Mucosa of descending colon (tissue), 3 donors: Measurements from ENCODE around the gene TMEFF2. TPM values are rescaled to one million over a fixed set of nuclear protein-coding genes. Genes with fewer than 3 reads are reported as not detected.

Experiments
- ATAC-seq: fragments of 200-7000 bp; cut with Tn5 transposase; one replicate; pipeline ENCODE4 v1.9.1; 2020; ENCODE audit warnings: mild to moderate bottlenecking, moderate library complexity
- DNase-seq, 3 donors: peaks; one replicate each; pipeline ENCODE4 v3.0.0-alpha.2; 2020
- H3K36me3 ChIP-seq: fragments of 200-600 bp; one replicate; pipeline ENCODE4 v1.8.0; 2021; ENCODE audit warnings: low read depth, mild to moderate bottlenecking
- H3K4me1 ChIP-seq: fragments of 200-600 bp; one replicate; pipeline ENCODE4 v1.8.0; 2021; ENCODE audit warnings: low read depth, mild to moderate bottlenecking
- H3K4me3 ChIP-seq: fragments of 200-600 bp; one replicate; pipeline ENCODE4 v1.8.0; 2021; ENCODE audit warnings: mild to moderate bottlenecking
- H3K9me3 ChIP-seq: fragments of 200-600 bp; one replicate; pipeline ENCODE4 v1.8.0; 2021; ENCODE audit warnings: mild to moderate bottlenecking
- intact Hi-C, 2 donors: fragments of 100-400 bp; cut with DNase I in 1 of 2; cut with micrococcal nuclease in 1 of 2; formaldehyde crosslinking; loops; one replicate each; pipeline versions ENCODE4 v1.11.0 to v1.11.1; 2022; cut with DNase I, micrococcal nuclease
- total RNA-seq, 3 donors: library from RNA; stranded (reverse); fragmentation: NEBNext Ultra II Directional in 2 of 3; extraction: Animal tissue kit (Norgen Biotek cat#: 25700) in 2 of 3; gene quantifications; one replicate each; pipeline versions ENCODE4 v1.2.1 to v1.2.4, GENCODE V29; 2021 to 2023
- TF ChIP-seq, protein P1 (sequence below): fragments of 200-600 bp; IDR thresholded peaks from one replicate; pipeline ENCODE4 v1.8.0; 2022; ENCODE audit warnings: antibody characterized with exemption, mild to moderate bottlenecking
- donor health status: DM: no; HTN: no; CAD: no; lungs with moderate emphysema.
- donor health status: DM: no; HTN: no; CAD: no.
- donor health status: DM: no; HTN: yes; CAD: no.

TMEFF2 gene
- total RNA-seq, 3 donors from 2014 or later, result 0.31 to 1.0 TPM; not detected in 1

DNA sequence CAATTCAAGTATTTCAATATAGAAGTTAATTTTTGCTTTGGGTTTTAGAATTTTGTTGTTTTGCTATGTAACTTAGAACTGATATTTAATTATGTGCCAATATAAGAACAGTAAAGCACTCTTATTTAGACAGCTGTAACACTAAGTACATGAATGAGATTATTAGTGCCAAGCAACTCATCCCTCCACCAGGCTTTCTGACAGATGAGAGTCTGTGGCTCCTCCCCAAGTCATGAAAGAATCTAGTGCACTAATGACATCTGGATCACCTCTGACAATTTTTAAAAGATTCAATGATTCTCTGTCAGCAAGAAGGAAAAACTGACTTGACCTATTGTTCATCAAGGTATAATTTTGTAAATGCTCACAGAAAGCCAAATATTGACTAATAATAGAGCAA lies 67.8 kb downstream of the TMEFF2 start:
- H3K4me3 ChIP-seq, result no peak overlapping the region
- intact Hi-C loops, result no loop called here
- TF ChIP-seq, protein P1, sequence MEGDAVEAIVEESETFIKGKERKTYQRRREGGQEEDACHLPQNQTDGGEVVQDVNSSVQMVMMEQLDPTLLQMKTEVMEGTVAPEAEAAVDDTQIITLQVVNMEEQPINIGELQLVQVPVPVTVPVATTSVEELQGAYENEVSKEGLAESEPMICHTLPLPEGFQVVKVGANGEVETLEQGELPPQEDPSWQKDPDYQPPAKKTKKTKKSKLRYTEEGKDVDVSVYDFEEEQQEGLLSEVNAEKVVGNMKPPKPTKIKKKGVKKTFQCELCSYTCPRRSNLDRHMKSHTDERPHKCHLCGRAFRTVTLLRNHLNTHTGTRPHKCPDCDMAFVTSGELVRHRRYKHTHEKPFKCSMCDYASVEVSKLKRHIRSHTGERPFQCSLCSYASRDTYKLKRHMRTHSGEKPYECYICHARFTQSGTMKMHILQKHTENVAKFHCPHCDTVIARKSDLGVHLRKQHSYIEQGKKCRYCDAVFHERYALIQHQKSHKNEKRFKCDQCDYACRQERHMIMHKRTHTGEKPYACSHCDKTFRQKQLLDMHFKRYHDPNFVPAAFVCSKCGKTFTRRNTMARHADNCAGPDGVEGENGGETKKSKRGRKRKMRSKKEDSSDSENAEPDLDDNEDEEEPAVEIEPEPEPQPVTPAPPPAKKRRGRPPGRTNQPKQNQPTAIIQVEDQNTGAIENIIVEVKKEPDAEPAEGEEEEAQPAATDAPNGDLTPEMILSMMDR, result no peak
- no peaks in the 10 kb centered on the region for H3K36me3 ChIP-seq
- H3K4me1 ChIP-seq, result no peaks in the 10 kb centered on the region
- H3K9me3 ChIP-seq, result no peaks in the 10 kb centered on the region
- DNase-seq, result no peak
- ATAC-seq, result no peak

DNA sequence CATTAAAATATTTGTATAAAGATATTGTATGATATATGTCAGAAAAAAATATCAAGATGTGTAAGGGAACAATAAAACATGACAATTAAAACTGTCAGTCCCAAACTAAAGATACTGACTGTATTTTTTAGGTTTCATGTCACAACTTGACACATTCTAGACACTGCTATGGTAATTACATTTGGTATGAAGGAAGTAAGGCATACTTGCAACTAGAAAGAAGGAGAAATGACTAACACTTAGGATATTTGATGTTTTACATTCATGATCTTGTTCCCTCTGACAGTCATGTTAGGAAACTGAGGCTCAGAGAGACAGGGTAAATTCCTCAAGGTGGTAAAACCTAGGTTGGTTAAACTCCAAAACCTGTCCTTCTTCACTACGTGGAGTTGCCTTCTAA lies 68.3 kb downstream of the TMEFF2 start:
- H3K36me3 ChIP-seq, result no peaks in the 10 kb centered on the region
- H3K4me3 ChIP-seq, result no peak overlapping the region
- H3K9me3 ChIP-seq, result no peaks in the 10 kb centered on the region
- H3K4me1 ChIP-seq, result no peaks in the 10 kb centered on the region
- TF ChIP-seq, protein P1, result no peak
- ATAC-seq (no peak), DNase-seq (no peak)
- intact Hi-C loops, result no loop called here

DNA sequence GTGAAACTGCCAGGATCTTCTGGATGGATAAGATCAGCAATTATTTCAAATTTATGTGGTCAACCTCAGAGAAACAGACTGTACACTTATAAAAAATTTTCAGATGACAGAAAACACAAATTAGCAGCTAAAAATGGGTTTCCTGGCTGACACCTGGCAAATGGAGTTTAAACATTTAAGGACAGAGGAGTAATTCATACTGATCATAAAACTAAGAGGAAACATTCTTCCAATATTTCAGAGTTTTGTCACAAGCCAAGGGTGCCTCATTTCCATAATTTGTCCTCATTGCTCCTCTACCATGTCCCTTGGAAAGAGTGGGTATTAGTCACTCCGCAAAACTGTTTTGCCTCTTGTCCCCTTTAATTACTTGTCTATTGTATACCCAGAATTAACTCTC lies 70.2 kb downstream of the TMEFF2 start:
- no peaks in the 10 kb centered on the region for H3K4me1 ChIP-seq
- intact Hi-C loops, result no loop called here
- DNase-seq, result no peak
- TF ChIP-seq, protein P1, result no peak
- ATAC-seq, result no peak
- no peaks in the 10 kb centered on the region for H3K9me3 ChIP-seq
- H3K36me3 ChIP-seq, result no peaks in the 10 kb centered on the region
- no peak overlapping the region for H3K4me3 ChIP-seq

DNA sequence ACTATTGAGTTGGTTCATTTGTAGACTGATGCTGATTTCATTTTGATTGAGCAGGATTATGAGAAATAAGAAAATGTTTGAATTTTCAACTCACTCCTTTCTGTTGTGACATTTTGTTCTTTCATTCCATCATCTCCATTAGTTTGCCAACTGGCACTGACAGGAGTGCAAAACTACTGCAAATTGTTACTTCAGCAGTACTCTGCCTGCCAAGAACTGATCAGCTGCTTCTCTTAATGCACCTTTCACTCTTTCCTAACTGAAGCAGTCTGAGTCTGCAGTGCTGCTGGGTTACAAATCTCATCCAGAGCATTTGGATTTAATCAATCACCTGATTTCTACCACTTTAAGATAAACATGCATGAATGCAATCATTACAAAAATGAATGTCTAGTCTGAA lies 70.9 kb downstream of the TMEFF2 start:
- TF ChIP-seq, protein P1, result no peak
- no peak overlapping the region for H3K4me3 ChIP-seq
- H3K36me3 ChIP-seq, result no peaks in the 10 kb centered on the region
- H3K4me1 ChIP-seq, result no peaks in the 10 kb centered on the region
- intact Hi-C loops, result no loop called here
- no peak for ATAC-seq
- H3K9me3 ChIP-seq, result no peaks in the 10 kb centered on the region
- DNase-seq, result no peak

DNA sequence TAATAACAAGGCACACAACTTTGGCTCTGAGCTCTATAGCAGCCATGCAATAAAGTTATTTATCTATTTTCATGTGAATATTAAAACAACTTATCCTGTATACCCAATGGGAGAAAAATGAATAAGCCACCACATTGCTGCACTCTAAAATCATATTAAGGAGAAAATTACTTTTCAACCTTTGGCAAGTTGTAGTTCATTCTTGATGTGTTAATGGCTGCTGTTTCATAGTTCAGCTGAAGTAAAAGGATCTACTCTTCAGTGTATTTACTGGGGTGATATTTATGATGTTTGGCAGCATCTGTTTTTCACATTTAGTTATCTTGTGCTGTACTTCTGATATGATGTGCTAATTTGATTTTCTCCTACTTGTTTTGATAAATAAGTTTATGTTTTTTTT lies 71.8 kb downstream of the TMEFF2 start:
- H3K9me3 ChIP-seq, result no peaks in the 10 kb centered on the region
- no peak overlapping the region for H3K4me3 ChIP-seq
- no peak for DNase-seq
- no peak for ATAC-seq
- H3K4me1 ChIP-seq, result no peaks in the 10 kb centered on the region
- intact Hi-C loops, result no loop called here
- no peaks in the 10 kb centered on the region for H3K36me3 ChIP-seq
- TF ChIP-seq, protein P1, result no peak

DNA sequence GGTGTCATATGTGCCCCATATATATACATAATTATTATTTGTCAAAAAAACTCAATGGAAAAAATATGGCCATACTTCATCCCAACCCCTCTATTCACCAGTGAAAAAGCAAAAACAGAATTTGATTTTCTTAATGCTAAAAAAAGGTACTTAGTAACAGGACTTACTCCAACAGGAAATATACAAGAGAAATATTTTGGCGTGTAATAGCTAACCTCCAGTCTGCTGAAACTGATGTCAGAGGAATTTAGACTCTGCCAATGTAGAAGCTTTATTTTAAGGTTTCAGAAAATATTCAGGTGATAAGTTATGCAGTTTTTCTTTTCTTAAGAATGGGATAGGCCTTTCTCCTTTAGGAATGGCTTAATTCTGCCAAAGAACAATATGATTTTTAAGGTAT lies 72.6 kb downstream of the TMEFF2 start:
- Histone ChIP-seq H3K9me3 (no peaks in the 10 kb centered on the region), H3K4me3 (no peak overlapping the region), H3K4me1 (no peaks in the 10 kb centered on the region), H3K36me3 (no peaks in the 10 kb centered on the region)
- intact Hi-C loops, result no loop called here
- TF ChIP-seq, protein P1, result no peak
- DNase-seq, result no peak
- ATAC-seq, result no peak
